ENCODE data around the gene RUVBL2.

DNA sequence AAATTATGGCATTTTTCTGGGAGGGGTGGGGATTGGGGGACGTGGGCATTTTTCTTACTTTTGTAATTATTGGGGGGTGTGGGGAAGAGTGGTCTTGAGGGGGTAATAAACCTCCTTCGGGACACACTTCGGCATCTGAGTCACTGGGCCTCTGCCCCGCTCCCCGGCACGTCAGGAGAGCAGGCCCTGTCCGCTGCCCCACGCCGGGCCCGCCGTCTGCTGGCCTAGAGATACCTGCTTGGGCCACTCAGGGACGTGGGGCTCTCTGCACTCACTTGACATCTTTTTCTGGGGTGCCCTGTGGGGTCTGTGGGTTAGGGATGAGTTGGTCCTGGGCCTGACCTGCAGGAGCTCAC is 32.0 kb upstream of the RUVBL2 start:
- TF ChIP-seq POLR2AphosphoS5 (IDR thresholded peaks at IDR 0.05) (no peak), POLR2A (IDR thresholded peaks at IDR 0.05) (no peak)
- TF ChIP-seq, protein P1, sequence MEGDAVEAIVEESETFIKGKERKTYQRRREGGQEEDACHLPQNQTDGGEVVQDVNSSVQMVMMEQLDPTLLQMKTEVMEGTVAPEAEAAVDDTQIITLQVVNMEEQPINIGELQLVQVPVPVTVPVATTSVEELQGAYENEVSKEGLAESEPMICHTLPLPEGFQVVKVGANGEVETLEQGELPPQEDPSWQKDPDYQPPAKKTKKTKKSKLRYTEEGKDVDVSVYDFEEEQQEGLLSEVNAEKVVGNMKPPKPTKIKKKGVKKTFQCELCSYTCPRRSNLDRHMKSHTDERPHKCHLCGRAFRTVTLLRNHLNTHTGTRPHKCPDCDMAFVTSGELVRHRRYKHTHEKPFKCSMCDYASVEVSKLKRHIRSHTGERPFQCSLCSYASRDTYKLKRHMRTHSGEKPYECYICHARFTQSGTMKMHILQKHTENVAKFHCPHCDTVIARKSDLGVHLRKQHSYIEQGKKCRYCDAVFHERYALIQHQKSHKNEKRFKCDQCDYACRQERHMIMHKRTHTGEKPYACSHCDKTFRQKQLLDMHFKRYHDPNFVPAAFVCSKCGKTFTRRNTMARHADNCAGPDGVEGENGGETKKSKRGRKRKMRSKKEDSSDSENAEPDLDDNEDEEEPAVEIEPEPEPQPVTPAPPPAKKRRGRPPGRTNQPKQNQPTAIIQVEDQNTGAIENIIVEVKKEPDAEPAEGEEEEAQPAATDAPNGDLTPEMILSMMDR (IDR thresholded peaks at IDR 0.05) = no peak

Measured in prostate gland (tissue), 2 donors.